ENCODE results near the gene TUT4.

The TUT4 gene

DNA sequence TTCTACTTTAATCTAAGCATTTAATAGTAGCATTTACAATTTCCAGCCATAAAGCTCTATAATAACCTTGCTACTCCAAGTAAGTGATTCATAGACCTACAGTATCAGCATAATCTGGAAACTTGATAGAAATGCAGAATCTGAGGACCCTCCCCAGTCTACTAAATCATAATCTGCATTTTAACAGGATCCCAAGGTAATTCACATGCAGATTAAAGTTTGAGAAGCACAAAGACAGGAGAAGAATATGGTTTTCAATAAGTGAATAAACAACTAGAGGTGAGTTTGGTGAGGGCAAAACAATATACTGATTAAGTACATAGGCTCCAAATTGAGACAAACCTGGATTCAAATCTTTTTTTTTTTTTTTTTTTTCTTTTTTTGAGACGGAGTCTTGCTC is 91.1 kb downstream of the TUT4 start:
- Histone ChIP-seq H3K79me2 (ENCODE audit: insufficient read depth, low read length) (no peaks in the 10 kb centered on the region), H3K9ac (ENCODE audit: low read length) (no peak overlapping the region), H3K9me3 (ENCODE audit: insufficient read depth, low read length) (no peaks in the 10 kb centered on the region), H3K27me3 (ENCODE audit: low read length) (no peaks in the 10 kb centered on the region), H4K20me1 (ENCODE audit: low read depth, low read length) (no peaks in the 10 kb centered on the region), H3K4me3 (ENCODE audit: insufficient read depth, low read length, poor library complexity, severe bottlenecking) (no peak overlapping the region), H3F3A (ENCODE audit: insufficient read depth) (no peaks in the 10 kb centered on the region; the same call in 1 of the 2 replicates), H3K9me2 (replicated peaks; ENCODE audit: insufficient read depth, low read length) (no peaks in the 10 kb centered on the region), H3K27ac (ENCODE audit: low read depth, low read length) (no peak overlapping the region), H3K36me3 (ENCODE audit: low read length) (peaks cover 13% of the 10 kb centered on the region), H2AFZ (ENCODE audit: low read depth, low read length, severe bottlenecking) (no peak overlapping the region), H3K4me2 (ENCODE audit: low read depth, low read length, poor library complexity, severe bottlenecking) (no peak overlapping the region)
- TF ChIP-seq CTCF (IDR thresholded peaks at IDR 0.05; ENCODE audit: insufficient read depth, low read length, poor library complexity, severe bottlenecking) (no peak), EZH2phosphoT487 (conservative IDR thresholded peaks at IDR 0.05; ENCODE audit: low read length) (no peak)

GRCh38 chr1:52460694-52461093 is 92.2 kb downstream of the TUT4 start:
- Histone ChIP-seq H3K9me3 (ENCODE audit: insufficient read depth, low read length) (no peaks in the 10 kb centered on the region), H2AFZ (ENCODE audit: low read depth, low read length, severe bottlenecking) (no peak overlapping the region), H3K9me2 (replicated peaks; ENCODE audit: insufficient read depth, low read length) (no peaks in the 10 kb centered on the region), H4K20me1 (ENCODE audit: low read depth, low read length) (no peaks in the 10 kb centered on the region), H3K27me3 (ENCODE audit: low read length) (no peaks in the 10 kb centered on the region), H3K9ac (ENCODE audit: low read length) (no peak overlapping the region), H3K36me3 (ENCODE audit: low read length) (peaks cover 13% of the 10 kb centered on the region), H3F3A (ENCODE audit: insufficient read depth) (no peaks in the 10 kb centered on the region; the same call in 1 of the 2 replicates), H3K4me3 (ENCODE audit: insufficient read depth, low read length, poor library complexity, severe bottlenecking) (no peak overlapping the region), H3K4me2 (ENCODE audit: low read depth, low read length, poor library complexity, severe bottlenecking) (no peak overlapping the region), H3K27ac (ENCODE audit: low read depth, low read length) (no peak overlapping the region), H3K79me2 (ENCODE audit: insufficient read depth, low read length) (no peaks in the 10 kb centered on the region)
- TF ChIP-seq CTCF (IDR thresholded peaks at IDR 0.05; ENCODE audit: insufficient read depth, low read length, poor library complexity, severe bottlenecking): no peak

- Histone ChIP-seq H3K9me2 (replicated peaks; ENCODE audit: insufficient read depth, low read length) (no peaks in the 10 kb centered on the region), H3K4me3 (ENCODE audit: insufficient read depth, low read length, poor library complexity, severe bottlenecking) (no peak overlapping the region), H3K9me3 (ENCODE audit: insufficient read depth, low read length) (no peaks in the 10 kb centered on the region), H3K36me3 (ENCODE audit: low read length) (peaks cover 5% of the 10 kb centered on the region), H2AFZ (ENCODE audit: low read depth, low read length, severe bottlenecking) (no peak overlapping the region), H3K79me2 (ENCODE audit: insufficient read depth, low read length) (no peaks in the 10 kb centered on the region), H3K9ac (ENCODE audit: low read length) (no peak overlapping the region), H3F3A (ENCODE audit: insufficient read depth) (no peaks in the 10 kb centered on the region), H3K27me3 (ENCODE audit: low read length) (no peaks in the 10 kb centered on the region), H4K20me1 (ENCODE audit: low read depth, low read length) (no peaks in the 10 kb centered on the region), H3K27ac (ENCODE audit: low read depth, low read length) (no peak overlapping the region), H3K4me2 (ENCODE audit: low read depth, low read length, poor library complexity, severe bottlenecking) (no peak overlapping the region)
- TF ChIP-seq CTCF (IDR thresholded peaks at IDR 0.05; ENCODE audit: insufficient read depth, low read length, poor library complexity, severe bottlenecking) (no peak), EZH2phosphoT487 (conservative IDR thresholded peaks at IDR 0.05; ENCODE audit: low read length) (no peak)
Observed at GRCh38 chr1:52455686-52456085, 97.2 kb downstream of the TUT4 start.

Measured in SU-DHL-6 (cell line).